DOHH2 (cell line): ENCODE measurements around the gene MYO1H.

Experiments
- H3F3A ChIP-seq: fragments of 200-600 bp; sonication (generic), shearing (Covaris generic); 2 replicates; pipeline ENCODE4 v1.6.0; 2016; ENCODE audit warnings: antibody characterized with exemption, mild to moderate bottlenecking; ENCODE audit not compliant: control insufficient read depth, insufficient read depth
- H3K27ac ChIP-seq: fragments of 200-600 bp; sonication (generic); 2 replicates; pipeline ENCODE4 v1.5.1; 2014; ENCODE audit warnings: low read depth, mild to moderate bottlenecking, low read length, moderate library complexity
- H3K27me3 ChIP-seq: fragments of 200-600 bp; sonication (generic); 2 replicates; pipeline ENCODE4 v1.6.1; 2014; ENCODE audit warnings: mild to moderate bottlenecking, low read length, mixed read lengths; ENCODE audit not compliant: control insufficient read depth
- H3K36me3 ChIP-seq: fragments of 200-600 bp; sonication (generic); 2 replicates; pipeline ENCODE4 v1.6.1; 2014; ENCODE audit warnings: mild to moderate bottlenecking, low read length, moderate library complexity, mixed read lengths; ENCODE audit not compliant: control insufficient read depth
- H3K4me1 ChIP-seq: fragments of 200-600 bp; sonication (generic); 2 replicates; pipeline ENCODE4 v1.6.1; 2014; ENCODE audit warnings: mild to moderate bottlenecking, low read length, mixed read lengths; ENCODE audit not compliant: control insufficient read depth
- H3K4me2 ChIP-seq: fragments of 200-600 bp; sonication (generic); 2 replicates; pipeline ENCODE4 v1.6.0; 2014; ENCODE audit warnings: mild to moderate bottlenecking, low read length, moderate library complexity
- H3K4me3 ChIP-seq: fragments of 200-600 bp; sonication (generic); 2 replicates; pipeline ENCODE4 v1.5.1; 2014; ENCODE audit warnings: mild to moderate bottlenecking, low read length, mixed read lengths
- H3K79me2 ChIP-seq: fragments of 200-600 bp; sonication (generic); 2 replicates; pipeline ENCODE4 v1.6.1; 2014; ENCODE audit warnings: mild to moderate bottlenecking, low read length, mixed read lengths; ENCODE audit not compliant: control insufficient read depth
- H3K9me2 ChIP-seq: fragments of 200-600 bp; sonication (generic); replicated peaks from 2 replicates; pipeline ENCODE4 v1.6.1; 2014; ENCODE audit warnings: mild to moderate bottlenecking, low read length, mixed read lengths; ENCODE audit not compliant: control insufficient read depth
- H3K9me3 ChIP-seq: fragments of 200-600 bp; sonication (generic); 2 replicates; pipeline ENCODE4 v1.6.1; 2014; ENCODE audit warnings: antibody characterized with exemption, low read length, mixed read lengths; ENCODE audit not compliant: control insufficient read depth, insufficient read depth
- H4K20me1 ChIP-seq: fragments of 200-600 bp; sonication (generic); 2 replicates; pipeline ENCODE4 v1.6.0; 2014; ENCODE audit warnings: low read depth, mild to moderate bottlenecking, antibody characterized with exemption, low read length, moderate library complexity; ENCODE audit not compliant: control insufficient read depth, insufficient read depth
- CTCF ChIP-seq: fragments of 200-600 bp; sonication (generic); IDR thresholded peaks from one replicate; pipeline ENCODE4 v1.5.1; 2014; ENCODE audit warnings: antibody characterized with exemption, mild to moderate bottlenecking, low read depth, low read length; ENCODE audit not compliant: poor library complexity, severe bottlenecking
- EZH2phosphoT487 ChIP-seq: fragments of 200-600 bp; sonication (generic); IDR thresholded peaks from 2 replicates; pipeline ENCODE4 v1.6.1; 2017; ENCODE audit warnings: borderline replicate concordance, mild to moderate bottlenecking, antibody characterized with exemption, low read length, moderate library complexity, mixed read lengths

Gene MYO1H

GRCh38 chr12:109347589-109347988 lies at the start of gene MYO1H:
MYO1H (plus strand) TSS chr12:109347900; CDS start chr12:109347961, 61 bp downstream.
- Histone ChIP-seq H3K27ac (no peak within 1 kb of the TSS), H3K36me3 (no peaks in the 10 kb centered on the region), H3F3A (no peaks in the 10 kb centered on the region), H3K9me3 (no peaks in the 10 kb centered on the region), H3K79me2 (no peaks in the 10 kb centered on the region), H4K20me1 (no peaks in the 10 kb centered on the region), H3K4me1 (no peaks in the 10 kb centered on the region), H3K27me3 (peaks cover 9% of the 10 kb centered on the region), H3K9me2 (no peaks in the 10 kb centered on the region), H3K4me3 (no peak within 1 kb of the TSS), H3K4me2 (no peak within 1 kb of the TSS)
- TF ChIP-seq CTCF: no peak
- no peak for TF ChIP-seq EZH2phosphoT487

GRCh38 chr12:109299849-109300248 lies 47.9 kb upstream of the MYO1H start:
- H3K27me3 ChIP-seq: peaks cover 9% of the 10 kb centered on the region; the same call in 1 of the 2 replicates
- H3K9me3 ChIP-seq: no peaks in the 10 kb centered on the region
- H3K4me2 ChIP-seq: no peak overlapping the region
- H3K27ac ChIP-seq: no peak overlapping the region
- H4K20me1 ChIP-seq: no peaks in the 10 kb centered on the region
- no peaks in the 10 kb centered on the region for H3F3A ChIP-seq
- H3K4me3 ChIP-seq: no peak overlapping the region
- no peaks in the 10 kb centered on the region for H3K79me2 ChIP-seq
- no peaks in the 10 kb centered on the region for H3K9me2 ChIP-seq
- TF ChIP-seq EZH2phosphoT487: no peak
- no peak for TF ChIP-seq CTCF
- no peaks in the 10 kb centered on the region for H3K4me1 ChIP-seq
- no peaks in the 10 kb centered on the region for H3K36me3 ChIP-seq

GRCh38 chr12:109301643-109302168 lies 46.0 kb upstream of the MYO1H start:
- no peak overlapping the region for H3K4me2 ChIP-seq
- peaks cover 9% of the 10 kb centered on the region; the same call in 1 of the 2 replicates for H3K27me3 ChIP-seq
- no peaks in the 10 kb centered on the region for H3K9me2 ChIP-seq
- no peak overlapping the region for H3K27ac ChIP-seq
- TF ChIP-seq CTCF (no peak), EZH2phosphoT487 (no peak)
- no peaks in the 10 kb centered on the region for H3K9me3 ChIP-seq
- H3K36me3 ChIP-seq: no peaks in the 10 kb centered on the region
- no peak overlapping the region for H3K4me3 ChIP-seq
- no peaks in the 10 kb centered on the region for H3F3A ChIP-seq
- no peaks in the 10 kb centered on the region for H4K20me1 ChIP-seq
- no peaks in the 10 kb centered on the region for H3K4me1 ChIP-seq
- no peaks in the 10 kb centered on the region for H3K79me2 ChIP-seq
